ENCODE measurements around the gene ZNF675.
A peak's percentile ranks its signal among the peaks of the same experiment; 100 is the strongest.
"Not testable (repeated sequence)": the region's sequence is repeated elsewhere in the genome, so short reads cannot be mapped to it uniquely, and the experiment has no call there.

ZNF675 gene

GRCh38 chr19:23686621-23687423 is at the start of gene ZNF675:
Gene ZNF675 (minus strand): TSS chr19:23687212. CDS start chr19:23687033, 179 bp downstream.
- DNase-seq (ENCODE audit: extremely low read depth in 1 of 2, low read depth in 1 of 2), result peak; percentile 70 to 78

DNA sequence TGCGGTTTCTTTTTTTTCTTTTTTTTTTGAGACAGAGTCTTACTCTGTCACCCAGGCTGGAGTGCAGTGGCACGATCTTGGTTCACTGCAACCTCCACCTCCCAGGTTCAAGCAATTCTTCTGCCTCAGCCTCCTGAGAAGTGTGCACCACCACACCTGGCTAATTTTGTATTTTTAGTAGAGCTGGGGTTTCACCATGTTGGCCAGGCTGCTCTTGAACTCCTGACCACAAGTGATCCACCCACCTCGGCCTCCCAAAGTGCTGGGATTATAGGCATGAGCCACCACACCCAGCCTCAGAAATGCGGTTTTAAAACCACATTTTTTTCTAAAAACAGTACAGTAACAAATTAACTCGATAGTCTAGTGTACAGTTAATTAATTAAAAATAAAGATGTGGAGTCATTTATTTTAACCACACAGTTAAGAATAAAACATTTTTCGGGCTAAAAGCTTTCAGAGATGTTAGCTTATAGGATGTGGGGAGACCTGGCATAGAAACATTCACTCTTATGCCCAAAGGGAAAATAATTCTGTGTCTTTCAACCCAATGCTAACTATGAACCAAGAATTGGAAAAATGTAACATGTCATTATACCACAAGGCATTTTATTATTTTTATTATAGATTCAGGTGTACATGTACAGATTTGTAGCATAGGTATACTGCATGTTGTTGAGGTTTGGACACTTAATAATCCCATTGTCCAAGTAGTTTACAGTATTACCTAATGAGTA is 43.9 kb upstream of the ZNF675 start:
- DNase-seq (ENCODE audit: extremely low read depth in 1 of 2, low read depth in 1 of 2), result not testable (repeated sequence)

DNA sequence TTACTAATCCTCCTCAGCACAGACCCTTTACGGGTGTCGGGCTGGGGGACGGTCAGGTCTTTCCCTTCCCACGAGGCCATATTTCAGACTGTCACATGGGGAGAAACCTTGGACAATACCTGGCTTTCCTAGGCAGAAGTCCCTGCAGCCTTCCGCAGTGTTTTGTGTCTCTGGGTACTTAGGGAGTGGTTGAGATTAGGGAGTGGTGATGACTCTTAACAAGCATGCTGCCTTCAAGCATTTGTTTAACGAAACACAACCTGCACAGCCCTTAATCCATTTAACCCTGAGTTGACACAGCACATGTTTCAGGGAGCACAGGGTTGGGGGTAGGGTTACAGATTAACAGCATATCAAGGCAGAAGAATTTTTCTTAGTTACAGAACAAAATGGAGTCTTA is 37.1 kb upstream of the ZNF675 start:
- not testable (repeated sequence) for DNase-seq (ENCODE audit: extremely low read depth in 1 of 2, low read depth in 1 of 2)

DNA sequence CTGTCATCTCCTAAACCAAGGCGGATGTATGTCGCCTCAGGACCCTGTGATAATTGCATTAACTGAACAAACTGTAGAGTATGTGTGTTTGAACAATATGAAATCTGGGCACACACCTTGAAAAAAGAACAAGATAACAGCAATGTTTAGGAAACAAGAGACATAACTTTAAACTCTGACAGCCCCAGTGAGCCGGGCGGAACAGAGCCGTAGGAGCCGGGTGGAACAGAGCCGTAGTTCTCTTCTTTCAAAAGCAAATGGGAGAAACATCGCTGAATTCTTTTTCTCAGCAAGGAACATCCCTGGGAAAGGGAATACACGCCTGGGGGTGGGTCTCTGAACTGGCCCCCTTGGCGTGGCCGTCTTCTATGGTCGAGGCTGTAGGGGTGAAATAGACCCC is 31.8 kb upstream of the ZNF675 start:
- no peak for DNase-seq (ENCODE audit: extremely low read depth in 1 of 2, low read depth in 1 of 2)

DNA sequence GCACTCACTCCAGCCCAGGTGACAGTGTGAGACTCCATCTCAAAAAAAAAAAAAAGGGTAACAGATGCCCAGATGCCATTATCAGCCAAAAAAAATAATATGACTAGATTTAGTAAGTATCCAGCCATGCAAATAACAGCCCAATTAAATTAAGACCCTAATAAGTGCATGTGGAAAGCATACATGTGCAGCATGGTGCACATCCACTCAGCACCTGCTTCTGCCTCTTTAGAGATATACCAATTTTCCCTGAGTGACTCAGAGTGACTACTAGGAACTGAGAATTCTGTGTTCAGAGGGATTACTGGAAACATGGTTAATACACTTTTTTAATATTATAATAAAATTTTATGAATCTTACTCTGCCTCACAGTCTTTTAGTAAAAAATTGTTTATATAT is 29.8 kb upstream of the ZNF675 start:
- no peak for DNase-seq (ENCODE audit: extremely low read depth in 1 of 2, low read depth in 1 of 2)

- DNase-seq (ENCODE audit: extremely low read depth in 1 of 2, low read depth in 1 of 2), result no peak
Observed at GRCh38 chr19:23709347-23709746, 22.3 kb upstream of the ZNF675 start.

DNA sequence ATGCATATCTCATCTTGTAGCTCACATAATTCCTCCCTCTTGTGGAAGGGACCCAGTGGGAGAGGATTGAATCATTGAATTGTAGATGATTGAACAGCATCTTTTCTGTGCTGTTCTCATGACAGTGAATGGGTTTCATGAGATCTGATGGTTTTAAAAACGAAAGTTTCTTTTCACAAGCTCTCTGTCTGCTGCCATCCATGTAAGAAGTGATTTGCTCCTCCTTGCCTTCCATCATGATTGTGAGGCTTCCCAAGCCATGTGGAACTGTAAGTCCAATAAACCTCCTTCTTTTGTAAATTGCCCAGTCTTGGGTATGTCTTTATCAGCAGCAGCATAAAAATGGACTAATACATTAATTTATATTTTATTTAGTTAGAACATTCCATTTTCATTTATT is 19.6 kb upstream of the ZNF675 start:
- no peak for DNase-seq (ENCODE audit: extremely low read depth in 1 of 2, low read depth in 1 of 2)

GRCh38 chr19:23699521-23699860 is 12.5 kb upstream of the ZNF675 start:
- no peak for DNase-seq (ENCODE audit: extremely low read depth in 1 of 2, low read depth in 1 of 2)

DNA sequence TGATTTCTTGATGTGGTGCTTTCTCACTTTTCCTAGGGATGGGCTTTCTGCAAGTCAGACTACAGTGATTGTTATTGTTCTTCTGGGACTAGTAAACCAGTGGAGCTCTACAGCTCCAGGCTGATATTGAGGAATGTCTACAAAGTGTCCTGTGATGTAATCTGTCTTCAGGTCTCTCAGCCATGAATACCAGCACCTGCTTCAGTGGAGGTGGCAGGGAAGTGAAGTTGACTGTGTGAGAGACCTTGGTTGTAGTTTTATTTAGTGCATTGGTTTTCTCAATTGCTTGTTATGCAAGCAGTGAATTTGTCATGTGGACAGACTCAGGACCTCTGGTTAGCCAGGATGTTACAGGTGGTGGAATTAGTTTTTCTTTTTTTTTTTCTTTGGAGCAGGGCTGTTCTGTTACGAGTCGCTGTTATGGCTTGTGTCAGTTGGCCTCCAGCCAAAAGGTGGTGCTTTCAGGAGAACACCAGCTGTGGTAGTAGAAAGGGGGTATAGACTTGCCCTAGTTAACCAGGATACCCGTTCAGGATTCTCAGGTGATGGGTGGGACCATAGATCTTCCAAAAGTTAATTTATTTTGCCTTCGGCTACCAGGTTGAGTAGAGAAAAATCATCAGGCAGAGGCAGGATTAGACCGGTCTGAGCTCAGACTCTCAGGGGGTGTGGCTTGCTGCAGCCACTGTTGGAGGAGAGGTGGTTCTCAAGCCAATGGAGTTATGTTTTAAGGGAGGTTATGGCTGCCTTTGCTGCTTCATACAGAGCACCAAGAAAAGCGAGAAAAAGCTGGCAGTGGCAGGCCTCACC is 11.9 kb upstream of the ZNF675 start:
- DNase-seq (ENCODE audit: extremely low read depth in 1 of 2, low read depth in 1 of 2), result no peak

- DNase-seq (ENCODE audit: extremely low read depth in 1 of 2, low read depth in 1 of 2), result not testable (repeated sequence)
Observed at GRCh38 chr19:23692937-23693336, 5.9 kb upstream of the ZNF675 start.

GRCh38 chr19:23673132-23673531 is 13.9 kb downstream of the ZNF675 start:
- no peak for DNase-seq (ENCODE audit: extremely low read depth in 1 of 2, low read depth in 1 of 2)

DNA sequence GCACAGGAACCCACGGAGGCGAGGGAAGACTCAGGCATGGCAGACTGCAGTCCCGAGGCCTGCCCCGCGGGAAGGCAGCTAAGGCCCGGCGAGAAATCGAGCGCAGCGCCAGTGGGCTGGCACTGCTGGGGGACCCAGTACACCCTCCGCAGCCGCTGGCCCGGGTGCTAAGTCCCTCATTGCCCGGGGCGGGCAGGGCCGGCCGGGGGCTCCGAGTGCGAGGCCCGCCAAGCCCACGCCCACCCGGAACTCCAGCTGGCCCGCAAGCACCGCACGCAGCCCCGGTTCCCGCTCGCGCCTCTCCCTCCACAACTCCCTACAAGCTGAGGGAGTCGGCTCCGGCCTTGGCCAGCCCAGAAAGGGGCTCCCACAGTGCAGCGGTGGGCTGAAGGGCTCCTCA is 18.4 kb downstream of the ZNF675 start:
- DNase-seq (ENCODE audit: extremely low read depth in 1 of 2, low read depth in 1 of 2), result not testable (repeated sequence)

- DNase-seq (ENCODE audit: extremely low read depth in 1 of 2, low read depth in 1 of 2), result no peak
Observed at GRCh38 chr19:23665651-23666410, 21.2 kb downstream of the ZNF675 start.

DNA sequence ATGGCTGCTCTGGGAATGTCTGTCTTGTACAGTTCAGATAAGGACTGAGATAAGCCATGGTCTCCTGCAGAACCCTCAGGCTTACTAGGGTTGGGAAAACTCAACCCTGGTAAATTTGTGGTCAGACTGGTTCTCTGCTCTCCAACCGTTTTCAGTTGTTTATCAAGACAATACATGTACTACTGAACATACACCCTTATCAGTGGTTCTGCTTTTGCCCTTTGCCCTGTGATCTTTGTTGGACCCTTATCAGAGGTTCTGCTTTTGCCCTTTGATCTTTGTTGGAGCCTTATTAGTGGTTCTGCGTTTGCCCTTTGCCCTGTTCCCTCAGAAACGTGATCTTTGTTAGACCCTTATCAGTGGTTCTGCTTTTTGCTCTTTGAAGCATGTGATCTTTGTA is 37.2 kb downstream of the ZNF675 start:
- not testable (repeated sequence) for DNase-seq (ENCODE audit: extremely low read depth in 1 of 2, low read depth in 1 of 2)
